ENCODE data around the gene EN2.

The EN2 gene

GRCh38 chr7:155486783-155487508 lies 29.0 kb downstream of the EN2 start:
- DNase-seq (ENCODE audit: low spot score), result no peak

- no peak for DNase-seq (ENCODE audit: low spot score)
These were observed 29.9 kb downstream of the EN2 start for GRCh38 chr7:155487509-155488482.

- no peak for DNase-seq (ENCODE audit: low spot score)
These were observed 30.7 kb downstream of the EN2 start for GRCh38 chr7:155488483-155489127.

DNA sequence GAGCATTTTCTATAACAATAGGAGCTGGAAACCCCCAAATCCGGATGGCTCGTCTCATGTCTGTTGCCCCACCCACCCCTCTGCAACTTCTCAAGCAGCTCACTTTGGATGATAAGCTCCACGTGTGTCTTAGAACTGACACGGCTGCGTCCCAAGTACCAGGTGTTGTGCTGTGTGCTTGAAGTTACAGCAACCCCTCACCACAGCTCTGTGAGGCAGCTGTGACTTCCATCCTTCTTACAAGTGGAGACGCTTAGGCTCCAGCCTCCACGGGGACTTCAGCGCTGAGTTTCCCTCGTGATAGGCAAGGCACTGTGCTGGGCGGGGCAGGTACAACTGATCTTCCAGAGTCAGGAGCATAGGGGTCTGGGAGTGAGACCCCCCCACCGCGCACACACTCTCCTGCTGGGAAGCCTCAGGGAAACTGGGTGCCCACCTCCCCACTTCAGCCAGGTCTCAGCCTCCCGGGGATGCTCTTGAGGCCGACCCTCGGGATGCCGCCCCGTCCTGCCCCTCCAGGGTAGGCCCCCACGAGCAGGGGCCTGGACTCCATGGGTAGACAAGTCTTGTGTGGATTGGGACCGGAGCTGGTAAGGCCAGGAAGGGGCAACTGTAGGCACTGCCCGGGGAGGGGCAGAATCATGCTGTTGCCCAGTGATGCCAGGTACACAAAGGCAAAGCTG lies 31.4 kb downstream of the EN2 start:
- no peak for DNase-seq (ENCODE audit: low spot score)

DNA sequence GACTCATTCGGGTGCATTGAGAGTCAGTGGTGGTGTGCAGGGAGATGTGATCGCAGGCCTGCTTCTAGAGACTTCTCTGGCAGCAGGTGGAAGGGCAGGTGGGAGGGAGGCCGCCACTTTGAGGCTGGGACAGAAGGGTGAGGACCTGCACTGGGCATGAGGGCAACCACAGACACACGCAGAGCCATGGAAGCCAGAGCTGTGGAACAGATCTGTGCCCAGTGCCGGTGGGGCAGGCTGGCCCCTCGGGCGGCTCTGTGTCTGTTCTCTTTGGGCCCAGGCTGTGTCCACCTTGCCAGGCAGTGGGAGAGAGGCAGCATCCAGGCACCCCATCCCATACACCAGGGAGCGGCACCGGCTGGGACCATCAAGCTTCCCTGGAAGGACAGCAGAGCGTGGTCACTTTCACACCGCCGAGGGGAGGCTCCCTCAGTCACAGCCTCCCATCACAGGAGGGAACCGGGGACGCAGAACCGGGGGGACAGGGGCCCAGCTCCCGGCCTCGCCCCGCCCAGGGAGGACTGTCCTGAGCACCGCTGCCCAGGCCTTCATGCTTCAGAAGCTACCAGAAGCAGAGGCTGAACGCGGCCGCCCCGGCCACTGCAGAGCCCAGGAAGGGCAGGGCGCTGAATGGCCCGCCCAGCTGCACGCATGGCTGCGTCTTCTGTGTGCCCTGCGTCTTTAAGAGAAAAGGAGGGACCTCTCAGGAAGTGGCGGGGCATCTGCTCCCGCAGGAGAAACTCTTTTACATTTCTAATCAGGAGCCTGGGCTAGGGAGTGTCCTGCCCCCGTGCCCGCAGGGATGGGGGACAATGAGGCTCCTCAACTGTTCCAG lies 32.1 kb downstream of the EN2 start:
- DNase-seq (ENCODE audit: low spot score), result no peak

DNA sequence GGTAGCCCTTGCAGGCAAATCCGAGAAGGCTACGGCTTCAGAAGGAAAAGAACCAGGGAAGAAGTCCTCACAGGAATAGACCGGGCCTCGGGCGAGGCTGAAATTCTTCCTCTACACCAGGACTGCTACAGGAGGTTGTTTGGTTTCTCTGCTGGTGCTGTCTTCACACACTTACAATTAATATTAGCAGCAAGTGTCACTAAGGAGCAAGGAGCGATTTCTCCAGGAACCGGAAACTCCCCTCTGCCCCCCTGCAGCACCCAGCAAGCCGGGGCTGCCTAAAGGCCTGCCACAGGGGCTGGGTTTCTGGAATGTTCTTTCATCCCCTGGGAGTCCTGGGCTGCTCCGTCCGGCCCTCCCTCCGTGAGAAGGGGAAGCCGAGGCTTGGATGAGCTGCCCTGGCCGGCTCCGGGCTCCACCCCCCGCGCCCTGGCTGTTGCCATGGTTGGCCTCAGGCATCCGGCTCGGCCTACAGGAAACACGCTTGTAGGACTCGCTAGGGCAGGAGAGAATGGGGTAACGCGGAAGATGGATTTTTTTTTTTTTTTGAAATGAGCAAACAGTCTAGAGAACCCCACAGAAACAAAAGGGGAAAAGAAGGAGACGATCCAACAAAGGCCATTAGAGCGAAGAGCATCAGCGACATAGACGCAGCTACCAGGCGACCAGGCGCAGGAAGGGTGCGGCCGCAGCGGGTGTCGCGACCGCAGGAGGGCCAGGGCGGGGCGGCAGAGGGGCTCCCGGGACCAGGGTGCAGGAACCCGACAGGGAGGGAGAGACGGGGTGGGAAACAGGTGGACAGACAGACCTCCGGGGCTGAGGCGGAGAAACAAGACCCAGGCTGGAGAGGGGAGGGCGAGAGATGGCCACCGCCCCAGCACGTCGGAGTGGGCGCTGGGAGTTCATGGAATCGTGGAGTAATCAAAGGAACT lies 33.0 kb downstream of the EN2 start:
- DNase-seq (ENCODE audit: low spot score), result no peak

GRCh38 chr7:155491812-155492211 lies 33.9 kb downstream of the EN2 start:
- no peak for DNase-seq (ENCODE audit: low spot score)

GRCh38 chr7:155493744-155494538 lies 36.0 kb downstream of the EN2 start:
- DNase-seq (ENCODE audit: low spot score), result no peak

- DNase-seq (ENCODE audit: low spot score), result no peak
These were observed 36.6 kb downstream of the EN2 start for GRCh38 chr7:155494551-155494950.

DNA sequence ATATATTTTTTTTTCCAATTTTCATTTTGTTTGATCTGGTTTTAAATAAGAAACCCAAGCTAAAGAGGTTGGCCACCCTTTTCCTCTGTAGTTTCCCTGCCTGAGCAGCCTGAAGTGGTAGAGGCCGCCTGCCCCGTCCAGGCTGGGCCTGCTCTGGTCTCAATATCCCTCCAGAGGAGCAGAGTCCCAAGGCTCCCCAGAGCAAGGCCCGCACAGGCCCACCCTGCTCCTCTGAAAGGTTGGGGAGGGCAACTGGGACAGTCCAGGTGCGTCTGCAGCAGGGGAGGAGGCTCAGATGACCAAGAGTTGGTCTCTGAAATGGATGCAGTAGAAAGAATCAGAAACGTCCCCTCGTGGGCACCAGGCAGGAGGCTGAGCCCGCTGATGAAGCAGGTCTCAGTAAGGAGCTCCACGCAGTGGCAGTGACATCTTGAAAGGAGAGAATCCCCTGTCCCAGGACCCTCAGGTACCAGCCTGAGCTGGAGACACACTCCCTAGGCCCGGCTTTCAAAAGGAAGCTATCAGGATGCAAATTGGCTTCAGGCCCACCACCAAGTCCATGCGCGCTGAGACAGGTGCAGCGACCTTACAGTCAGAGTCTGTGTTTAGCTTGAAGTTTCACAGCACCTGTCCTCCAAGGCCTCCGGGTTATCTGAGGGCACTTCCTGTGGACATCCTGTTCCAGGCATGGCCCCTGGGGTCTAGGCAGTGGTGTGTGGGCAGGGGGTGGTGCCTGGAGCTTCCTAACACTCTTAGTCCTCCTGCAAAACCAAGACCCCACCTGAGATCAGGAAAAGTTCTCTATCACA lies 37.7 kb downstream of the EN2 start:
- no peak for DNase-seq (ENCODE audit: low spot score)

DNA sequence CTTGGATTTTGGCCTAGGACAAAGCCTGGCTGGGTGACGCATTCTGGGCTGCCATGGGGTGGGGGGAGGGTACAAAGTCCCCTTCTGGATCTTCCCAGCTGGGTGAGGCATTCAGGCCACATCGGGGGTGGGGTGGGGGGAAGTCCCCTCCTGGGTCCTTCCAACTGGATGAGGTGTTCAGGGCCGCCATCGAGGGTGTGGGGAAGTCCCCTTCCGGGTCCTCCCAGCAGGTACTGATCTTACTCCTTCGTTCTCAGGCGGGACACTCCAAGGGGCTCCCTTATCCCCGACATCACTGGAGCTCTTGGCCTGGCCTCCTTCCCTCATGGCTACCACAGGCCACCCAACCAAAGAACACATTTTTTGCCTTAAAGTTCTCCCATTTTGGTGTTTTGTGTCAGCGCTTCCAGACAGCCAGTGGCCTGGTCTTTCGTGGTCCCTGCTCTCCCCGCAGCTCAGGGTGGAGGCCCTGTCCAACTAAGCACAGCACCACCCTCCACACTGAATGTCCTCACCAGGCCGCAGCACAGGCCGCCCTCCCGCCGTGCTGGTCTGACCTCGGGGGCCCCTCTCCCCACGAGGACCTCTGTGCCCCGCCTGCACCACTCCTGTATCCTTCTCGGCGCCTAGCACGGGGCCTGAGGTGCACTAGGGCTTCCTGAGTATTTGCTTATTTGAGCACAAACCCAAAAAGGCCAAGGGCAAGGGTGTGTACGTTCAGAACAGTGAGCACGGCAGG lies 38.5 kb downstream of the EN2 start:
- DNase-seq (ENCODE audit: low spot score), result no peak

GRCh38 chr7:155497149-155497901 lies 39.4 kb downstream of the EN2 start:
- no peak for DNase-seq (ENCODE audit: low spot score)

DNA sequence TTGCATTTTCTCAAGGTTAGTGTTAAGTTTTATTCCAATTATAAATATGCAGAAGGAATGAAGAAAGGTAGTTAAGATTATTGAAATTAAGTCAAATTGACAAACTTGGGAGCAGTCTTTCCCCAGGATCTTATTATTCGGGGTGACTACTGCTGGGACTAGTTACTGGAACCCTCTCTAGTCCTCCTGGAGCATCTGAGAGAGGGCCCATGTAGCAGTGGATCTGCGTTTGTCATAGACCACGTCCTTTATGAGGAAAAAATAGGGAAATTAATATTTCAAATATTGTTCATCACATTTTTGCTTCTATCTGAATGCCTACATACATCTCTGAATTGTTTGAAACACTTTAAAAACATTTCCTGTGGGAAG lies 47.5 kb downstream of the EN2 start:
- no peak for DNase-seq (ENCODE audit: low spot score)

DNA sequence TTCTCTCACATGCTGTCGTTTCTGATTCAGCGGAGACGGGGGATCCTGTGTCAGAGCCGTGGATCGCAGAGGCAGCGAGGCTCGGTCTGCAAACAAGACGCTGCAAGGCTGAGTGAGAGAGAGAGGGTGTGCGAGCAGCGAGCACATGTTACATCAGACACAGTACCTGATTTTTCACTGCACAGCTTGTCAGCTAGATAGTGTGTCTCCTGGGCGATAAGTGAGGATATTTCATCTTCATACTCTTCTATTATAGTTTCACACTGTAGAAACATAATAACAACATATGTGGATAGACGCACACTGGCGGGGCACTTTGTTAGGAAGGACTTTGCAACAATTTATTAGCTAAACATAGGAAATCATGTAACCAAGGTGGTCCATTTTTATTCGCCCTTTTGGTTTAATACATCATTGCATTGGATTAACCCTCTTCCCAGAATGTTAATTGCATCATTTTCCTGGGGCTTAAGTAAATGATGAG lies 49.0 kb downstream of the EN2 start:
- no peak for DNase-seq (ENCODE audit: low spot score)

DNA sequence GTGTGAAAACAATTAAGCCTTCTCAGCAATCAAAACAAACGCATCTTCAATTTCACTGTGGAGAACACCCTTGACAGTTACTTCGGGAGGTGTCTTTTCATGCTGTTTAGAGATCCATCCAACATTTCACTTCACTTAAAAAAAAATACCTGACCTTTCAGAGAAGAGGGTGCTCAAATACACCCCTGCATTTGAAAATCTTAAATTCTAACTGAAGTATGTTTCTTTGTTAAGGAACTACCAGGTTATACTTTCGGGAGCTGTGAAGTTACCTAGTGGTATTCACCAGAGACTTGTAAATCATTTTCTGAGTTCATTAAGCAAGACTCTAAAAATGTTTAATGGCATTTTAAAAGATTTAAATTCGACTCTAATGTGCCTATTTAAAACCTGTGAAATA lies 49.6 kb downstream of the EN2 start:
- no peak for DNase-seq (ENCODE audit: low spot score)

DNA sequence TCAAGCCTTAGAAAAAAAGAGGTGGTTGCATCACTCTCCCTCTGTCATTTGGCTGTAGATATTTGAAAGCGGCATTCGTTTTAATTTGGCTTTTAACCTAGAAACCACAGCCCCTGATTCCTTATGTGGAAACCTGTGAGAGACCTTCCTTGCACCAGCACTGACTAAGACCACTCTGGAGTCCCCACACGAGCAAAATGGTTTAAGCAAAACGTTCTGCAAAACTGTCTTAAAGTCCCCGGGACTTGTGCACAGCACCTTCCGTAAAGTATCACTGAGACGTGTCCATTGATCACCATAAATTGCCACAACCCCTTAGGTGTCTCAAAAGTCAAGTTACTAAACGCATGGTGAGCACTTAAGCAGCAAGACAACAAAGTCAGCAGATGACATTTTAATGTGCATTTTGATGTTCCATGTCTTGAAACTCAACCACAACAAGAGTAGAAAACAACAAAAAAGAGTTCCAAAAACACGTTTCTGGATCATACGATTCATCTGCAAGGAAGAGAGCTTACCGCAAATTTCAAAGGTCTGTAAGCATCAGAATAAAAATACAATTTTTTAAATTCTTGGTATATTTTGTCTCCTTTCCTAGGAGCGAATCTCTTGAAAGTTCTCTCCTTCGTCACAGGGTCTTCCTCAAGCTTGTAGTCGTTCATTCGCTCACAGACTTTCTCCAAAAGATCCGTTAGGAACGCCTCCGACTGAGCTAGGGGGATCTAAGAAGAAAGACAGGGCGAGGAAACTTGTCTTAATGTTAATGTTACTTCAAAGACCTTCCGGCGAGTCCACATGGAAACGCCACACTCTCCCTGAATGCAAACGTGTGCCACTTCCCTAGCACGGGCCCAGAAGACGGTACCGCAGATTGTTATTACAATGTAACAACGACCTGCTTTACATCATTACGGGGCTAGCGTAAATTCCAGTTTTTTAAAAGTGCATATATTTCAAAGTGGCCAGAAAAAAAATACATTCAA lies 50.7 kb downstream of the EN2 start:
- DNase-seq (ENCODE audit: low spot score), result no peak

Data from LoVo (cell line).